ENCODE results near the gene ZCCHC10. TPM values are rescaled to one million over a fixed set of nuclear protein-coding genes. Genes with fewer than 3 reads are reported as not detected.

ZCCHC10 gene
- total RNA-seq, 4 donors from 2014 or later, result 8.9 to 28.9 (median 18.5) TPM

- TF ChIP-seq CTCF (IDR thresholded peaks at IDR 0.05 in 4 of 5, conservative IDR thresholded peaks at IDR 0.05 in 1 of 5) (no peak), POLR2A (IDR thresholded peaks at IDR 0.05) (peak; percentile 94 to 95)
- intact Hi-C loops (cut with DNase I; ENCODE audit: low total_unique reads) (loop anchor here (1.0 to 5.0 kb wide), 4 partner anchors 25 to 219 kb away; partner anchors contain the start of genes AFF4, GDF9, SHROOM1 and UQCRQ), in situ Hi-C loops (cut with MboI; ENCODE audit: low sequenced_read_pairs in 4 of 4) (no loop called here)
- peak within 1 kb of the TSS; percentile 82 to 97 (median 94) for H3K4me3 ChIP-seq
- H3K27me3 ChIP-seq, result no peaks in the 10 kb centered on the region
- ATAC-seq, result peak; percentile 91 to 95
- H3K9me3 ChIP-seq, result no peaks in the 10 kb centered on the region
- DNase-seq, result peak; percentile 96 to 97
- H3K27ac ChIP-seq, result peak within 1 kb of the TSS; percentile 92 to 100 (median 98)
- peaks cover 46 to 51% of the 10 kb centered on the region in 2 donors for H3K4me1 ChIP-seq
- H3K36me3 ChIP-seq, result no peaks in the 10 kb centered on the region
These were observed 25.4 kb upstream of the ZCCHC10 start, which contains the start of gene HSPA4 for GRCh38 chr5:133051542-133052316. TSS of gene HSPA4 (plus strand) at chr5:133052013. CDS start at chr5:133052251, 238 bp downstream.

- Histone ChIP-seq H3K27ac (peak overlapping the region; percentile 92 to 100 (median 98)), H3K36me3 (no peaks in the 10 kb centered on the region), H3K4me1 (peaks cover 46 to 51% of the 10 kb centered on the region in 2 donors), H3K4me3 (peak overlapping the region; percentile 82 to 97 (median 94)), H3K9me3 (no peaks in the 10 kb centered on the region), H3K27me3 (no peaks in the 10 kb centered on the region)
- intact Hi-C loops (cut with DNase I; ENCODE audit: low total_unique reads), result loop anchor here (1.0 to 5.0 kb wide), 3 partner anchors 25 to 219 kb away; partner anchors contain the start of genes AFF4, SHROOM1 and ZCCHC10
- ATAC-seq, result peak in 1 of 2 donors; percentile 11
- TF ChIP-seq CTCF (IDR thresholded peaks at IDR 0.05 in 4 of 5, conservative IDR thresholded peaks at IDR 0.05 in 1 of 5), result no peak
- TF ChIP-seq POLR2A (IDR thresholded peaks at IDR 0.05), result no peak
- no peak for DNase-seq
- in situ Hi-C loops (cut with MboI; ENCODE audit: low sequenced_read_pairs in 4 of 4), result no loop called here
These were observed 24.8 kb upstream of the ZCCHC10 start for GRCh38 chr5:133051061-133051541.

GRCh38 chr5:133050521-133050920 lies 24.2 kb upstream of the ZCCHC10 start:
- TF ChIP-seq POLR2A (IDR thresholded peaks at IDR 0.05) (no peak), CTCF (IDR thresholded peaks at IDR 0.05 in 4 of 5, conservative IDR thresholded peaks at IDR 0.05 in 1 of 5) (no peak)
- intact Hi-C loops (cut with DNase I; ENCODE audit: low total_unique reads), result loop anchor here (5.0 kb wide), 1 partner anchor 218 kb away; the partner anchor contains the start of gene SHROOM1
- in situ Hi-C loops (cut with MboI; ENCODE audit: low sequenced_read_pairs in 4 of 4), result no loop called here
- peaks cover 46 to 51% of the 10 kb centered on the region in 2 donors for H3K4me1 ChIP-seq
- H3K9me3 ChIP-seq, result no peaks in the 10 kb centered on the region
- H3K4me3 ChIP-seq, result peak overlapping the region in 3 of 4 donors; percentile 91 to 97 (median 97)
- H3K27ac ChIP-seq, result peak overlapping the region; percentile 92 to 100 (median 98)
- ATAC-seq, result no peak
- no peak for DNase-seq
- H3K36me3 ChIP-seq, result no peaks in the 10 kb centered on the region
- H3K27me3 ChIP-seq, result no peaks in the 10 kb centered on the region

GRCh38 chr5:133049726-133050048 lies 23.3 kb upstream of the ZCCHC10 start:
- Histone ChIP-seq H3K4me3 (peak overlapping the region in 3 of 4 donors; percentile 6 to 29 (median 24)), H3K36me3 (no peaks in the 10 kb centered on the region), H3K9me3 (no peaks in the 10 kb centered on the region), H3K27me3 (no peaks in the 10 kb centered on the region), H3K4me1 (peaks cover 44 to 47% of the 10 kb centered on the region in 2 donors), H3K27ac (peak overlapping the region; percentile 92 to 100 (median 98))
- TF ChIP-seq POLR2A (IDR thresholded peaks at IDR 0.05), result no peak
- TF ChIP-seq CTCF (IDR thresholded peaks at IDR 0.05 in 4 of 5, conservative IDR thresholded peaks at IDR 0.05 in 1 of 5), result no peak
- in situ Hi-C loops (cut with MboI; ENCODE audit: low sequenced_read_pairs in 4 of 4) (no loop called here), intact Hi-C loops (cut with DNase I; ENCODE audit: low total_unique reads) (loop anchor here (5.0 kb wide), 1 partner anchor 217 kb away; the partner anchor contains the start of gene SHROOM1)
- ATAC-seq (peak in 1 of 2 donors; percentile 2), DNase-seq (no peak)

All from gastrocnemius medialis (tissue), 4 donors.